ENCODE measurements around the gene PDE6D.

The PDE6D gene

DNA sequence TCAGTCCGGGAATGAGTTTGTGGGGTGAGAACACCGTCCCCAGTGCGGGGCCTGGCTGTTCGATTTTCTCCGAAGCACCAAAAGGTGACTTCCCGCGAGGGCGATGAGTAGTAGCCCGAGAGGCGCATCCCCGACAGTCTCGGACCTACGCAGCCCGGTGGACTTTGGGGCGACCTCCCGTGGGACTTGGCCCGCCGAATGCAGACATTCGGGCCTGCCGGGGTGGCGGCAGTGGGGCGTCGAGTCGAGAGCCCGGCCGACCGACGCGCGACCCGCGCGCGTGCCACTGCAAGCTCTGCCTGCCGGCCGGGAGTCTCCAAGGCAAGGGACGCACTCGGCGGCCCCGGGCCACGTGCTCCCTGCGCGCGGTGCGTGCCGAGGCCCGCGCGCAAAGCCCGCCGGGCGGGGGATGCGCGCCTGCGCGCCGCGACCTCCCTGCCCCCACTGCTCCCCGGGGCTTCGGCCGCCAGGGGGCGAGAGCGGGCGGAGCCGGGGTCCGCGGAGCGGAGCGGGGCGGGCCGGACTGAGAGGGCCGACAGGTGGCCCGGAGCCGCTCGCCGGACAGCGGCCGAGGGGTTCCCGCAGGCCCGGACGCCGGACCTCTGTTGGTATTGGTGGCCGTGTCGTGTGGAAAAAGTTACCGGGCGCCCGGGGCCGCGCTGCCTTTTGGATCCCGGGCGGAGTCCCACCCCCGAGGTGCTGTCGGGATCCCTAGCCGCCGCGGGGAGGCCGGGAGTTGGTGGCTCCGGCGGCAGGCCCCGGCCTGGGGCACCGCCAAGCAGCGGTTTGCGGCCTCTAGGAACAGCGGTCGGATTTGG, 70.9 kb downstream of the PDE6D start:
- H3K36me3 ChIP-seq: peaks cover 66% of the 10 kb centered on the region
- peak overlapping the region; percentile 100 for H3K27ac ChIP-seq
- peak; percentile 76 for TF ChIP-seq CTCF (IDR thresholded peaks at IDR 0.05; ENCODE audit: low read depth, low read length)
- DNase-seq: peak; percentile 69
- H3K27me3 ChIP-seq (ENCODE audit: insufficient read depth, low read depth, severe bottlenecking): no peaks in the 10 kb centered on the region
- H3K4me3 ChIP-seq (ENCODE audit: low read depth, low read length): peak overlapping the region; percentile 98
- H3K9me3 ChIP-seq (ENCODE audit: severe bottlenecking): peaks cover 2% of the 10 kb centered on the region

DNA sequence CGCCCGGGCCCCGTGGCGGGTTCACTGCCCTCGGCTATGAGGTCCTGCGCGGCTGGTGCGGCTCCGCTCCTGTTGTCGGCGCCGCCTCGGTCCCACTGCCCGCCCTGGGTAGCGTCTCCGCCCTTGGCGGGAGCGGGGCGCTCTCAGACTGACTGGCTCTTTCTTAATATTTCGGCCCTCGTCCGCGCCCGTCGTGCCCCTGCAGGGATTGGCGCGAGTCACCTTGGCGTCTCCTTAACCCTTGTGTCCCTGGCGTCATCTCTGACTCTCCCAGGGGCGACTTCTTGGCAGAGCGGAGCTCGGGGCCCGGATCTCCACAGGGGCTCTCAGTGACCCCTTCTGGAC, 71.5 kb downstream of the PDE6D start:
- H3K9me3 ChIP-seq (ENCODE audit: severe bottlenecking): peaks cover 2% of the 10 kb centered on the region
- no peak for TF ChIP-seq CTCF (IDR thresholded peaks at IDR 0.05; ENCODE audit: low read depth, low read length)
- H3K27ac ChIP-seq: peak overlapping the region; percentile 100
- peak overlapping the region; percentile 98 for H3K4me3 ChIP-seq (ENCODE audit: low read depth, low read length)
- no peaks in the 10 kb centered on the region for H3K27me3 ChIP-seq (ENCODE audit: insufficient read depth, low read depth, severe bottlenecking)
- H3K36me3 ChIP-seq: peaks cover 63% of the 10 kb centered on the region
- no peak for DNase-seq

GRCh38 chr2:231708773-231709635, 72.1 kb downstream of the PDE6D start:
- Histone ChIP-seq H3K36me3 (peaks cover 57% of the 10 kb centered on the region), H3K9me3 (ENCODE audit: severe bottlenecking) (peaks cover 2% of the 10 kb centered on the region), H3K27me3 (ENCODE audit: insufficient read depth, low read depth, severe bottlenecking) (no peaks in the 10 kb centered on the region), H3K4me3 (ENCODE audit: low read depth, low read length) (peak overlapping the region; percentile 98), H3K27ac (peak overlapping the region; percentile 100)
- no peak for TF ChIP-seq CTCF (IDR thresholded peaks at IDR 0.05; ENCODE audit: low read depth, low read length)
- peak; percentile 51 for DNase-seq

DNA sequence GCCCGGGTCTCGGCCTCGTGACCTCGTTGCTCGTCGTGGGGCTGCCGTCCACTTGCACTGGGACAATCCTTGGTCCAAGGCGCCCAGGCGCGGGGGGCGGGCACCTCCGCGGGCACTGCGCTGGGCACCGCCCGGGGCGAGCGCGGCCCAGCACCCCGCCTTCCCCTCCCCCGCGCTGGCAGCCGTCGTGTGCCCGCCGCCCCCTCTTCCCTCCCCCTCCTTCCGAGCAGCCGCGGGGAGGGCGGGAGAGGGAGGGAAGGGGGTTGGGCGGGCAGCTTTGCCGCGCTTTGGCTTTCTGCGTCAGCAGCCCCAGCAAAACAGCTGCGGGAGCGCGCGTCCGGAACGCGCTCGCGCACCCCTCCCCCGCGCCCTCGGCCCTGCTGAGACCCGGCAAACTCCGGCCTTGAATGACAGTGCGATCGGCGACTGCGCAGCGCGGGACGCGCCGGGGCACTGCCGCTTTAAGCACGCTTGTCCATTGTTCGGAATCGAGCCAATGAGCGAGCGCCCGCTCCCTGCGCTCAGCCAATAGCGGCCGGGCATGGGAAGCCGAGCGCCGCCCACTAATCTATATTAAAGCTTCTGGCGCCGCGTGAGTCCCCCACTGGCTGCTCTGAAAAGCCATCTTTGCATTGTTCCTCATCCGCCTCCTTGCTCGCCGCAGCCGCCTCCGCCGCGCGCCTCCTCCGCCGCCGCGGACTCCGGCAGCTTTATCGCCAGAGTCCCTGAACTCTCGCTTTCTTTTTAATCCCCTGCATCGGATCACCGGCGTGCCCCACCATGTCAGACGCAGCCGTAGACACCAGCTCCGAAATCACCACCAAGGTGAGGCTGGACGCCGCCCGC, 72.9 kb downstream of the PDE6D start, which contains the start of gene PTMA:
TSS of gene PTMA (plus strand) at position 599 of the 846 bp plus-strand sequence. CDS start at position 781, 182 bp downstream.
- peaks cover 48% of the 10 kb centered on the region for H3K36me3 ChIP-seq
- H3K27me3 ChIP-seq (ENCODE audit: insufficient read depth, low read depth, severe bottlenecking): no peaks in the 10 kb centered on the region
- peak within 1 kb of the TSS; percentile 100 for H3K27ac ChIP-seq
- peak; percentile 99 for DNase-seq
- H3K4me3 ChIP-seq (ENCODE audit: low read depth, low read length): peak within 1 kb of the TSS; percentile 98
- peaks cover 2% of the 10 kb centered on the region for H3K9me3 ChIP-seq (ENCODE audit: severe bottlenecking)
- TF ChIP-seq CTCF (IDR thresholded peaks at IDR 0.05; ENCODE audit: low read depth, low read length): no peak

DNA sequence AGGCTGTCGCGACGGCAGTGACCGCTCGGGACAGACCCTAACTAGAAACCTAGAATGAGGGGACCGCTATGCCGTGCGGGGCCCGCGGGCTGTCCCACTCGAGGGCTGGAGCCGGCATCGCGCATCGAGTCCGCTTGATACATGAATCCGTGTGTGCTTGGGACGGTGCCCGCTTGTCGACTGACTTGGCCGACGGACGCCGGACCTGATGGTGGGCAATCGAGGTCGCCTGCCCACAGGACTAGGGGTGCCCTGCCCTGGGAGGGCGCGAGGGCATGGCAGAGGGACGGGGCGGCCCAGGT, 73.5 kb downstream of the PDE6D start:
- peaks cover 48% of the 10 kb centered on the region for H3K36me3 ChIP-seq
- no peak for DNase-seq
- H3K27me3 ChIP-seq (ENCODE audit: insufficient read depth, low read depth, severe bottlenecking): no peaks in the 10 kb centered on the region
- peak overlapping the region; percentile 74 for H3K4me3 ChIP-seq (ENCODE audit: low read depth, low read length)
- peaks cover 2% of the 10 kb centered on the region for H3K9me3 ChIP-seq (ENCODE audit: severe bottlenecking)
- H3K27ac ChIP-seq: peak overlapping the region; percentile 100
- no peak for TF ChIP-seq CTCF (IDR thresholded peaks at IDR 0.05; ENCODE audit: low read depth, low read length)
